ENCODE data around the gene OSBPL9.
A peak's percentile ranks its signal among the peaks of the same experiment; 100 is the strongest.
"Not testable (repeated sequence)": the region's sequence is repeated elsewhere in the genome, so short reads cannot be mapped to it uniquely, and the experiment has no call there.

Gene OSBPL9

GRCh38 chr1:51729824-51730301, 113.0 kb downstream of the OSBPL9 start (continued):
- TF ChIP-seq, protein P1, sequence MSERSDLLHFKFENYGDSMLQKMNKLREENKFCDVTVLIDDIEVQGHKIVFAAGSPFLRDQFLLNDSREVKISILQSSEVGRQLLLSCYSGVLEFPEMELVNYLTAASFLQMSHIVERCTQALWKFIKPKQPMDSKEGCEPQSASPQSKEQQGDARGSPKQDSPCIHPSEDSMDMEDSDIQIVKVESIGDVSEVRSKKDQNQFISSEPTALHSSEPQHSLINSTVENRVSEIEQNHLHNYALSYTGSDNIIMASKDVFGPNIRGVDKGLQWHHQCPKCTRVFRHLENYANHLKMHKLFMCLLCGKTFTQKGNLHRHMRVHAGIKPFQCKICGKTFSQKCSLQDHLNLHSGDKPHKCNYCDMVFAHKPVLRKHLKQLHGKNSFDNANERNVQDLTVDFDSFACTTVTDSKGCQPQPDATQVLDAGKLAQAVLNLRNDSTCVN (tag by site-specific recombination; optimal IDR thresholded peaks at IDR 0.05), result no peak
- TF ChIP-seq ZNF654 (tag by site-specific recombination; IDR thresholded peaks at IDR 0.05; ENCODE audit: low read depth) (no peak), ZBTB1 (tag by site-specific recombination; IDR thresholded peaks at IDR 0.05) (no peak)

GRCh38 chr1:51731998-51732397, 115.1 kb downstream of the OSBPL9 start:
- Histone ChIP-seq H3K4me1 (ENCODE audit: control insufficient read depth, insufficient read depth, low read length) (peaks cover 29% of the 10 kb centered on the region), H3K4me3 (ENCODE audit: low read depth, low read length) (no peak overlapping the region), H3K9me3 (ENCODE audit: control insufficient read depth, insufficient read depth, low read depth, low read length) (no peaks in the 10 kb centered on the region), H3K27ac (ENCODE audit: extremely low read depth, low read depth, low read length) (no peak overlapping the region), H3K36me3 (ENCODE audit: control insufficient read depth in 2 of 2, insufficient read depth in 1 of 2, low read length in 2 of 2) (no peaks in the 10 kb centered on the region)
- CTCF ChIA-PET, result interaction anchor here (0.8 kb wide), 1 partner anchor 138 kb away, joined by 4 read pairs; no protein-coding TSS in a partner anchor
- TF ChIP-seq ZEB2 (tag by site-specific recombination; IDR thresholded peaks at IDR 0.05) (no peak), FEZF1 (tag by site-specific recombination; IDR thresholded peaks at IDR 0.05) (no peak), ZBTB48 (tag by site-specific recombination; IDR thresholded peaks at IDR 0.05) (no peak), ZSCAN16 (tag by site-specific recombination; IDR thresholded peaks at IDR 0.05) (no peak), EGR2 (tag by site-specific recombination; IDR thresholded peaks at IDR 0.05; ENCODE audit: low read depth) (no peak), ZNF548 (tag by site-specific recombination; IDR thresholded peaks at IDR 0.05) (no peak), ZNF626 (tag by site-specific recombination; IDR thresholded peaks at IDR 0.05) (no peak)
- POLR2A ChIA-PET, result interaction anchor here (0.7 kb wide), 1 partner anchor 310 kb away, joined by 4 read pairs; no protein-coding TSS in a partner anchor

DNA sequence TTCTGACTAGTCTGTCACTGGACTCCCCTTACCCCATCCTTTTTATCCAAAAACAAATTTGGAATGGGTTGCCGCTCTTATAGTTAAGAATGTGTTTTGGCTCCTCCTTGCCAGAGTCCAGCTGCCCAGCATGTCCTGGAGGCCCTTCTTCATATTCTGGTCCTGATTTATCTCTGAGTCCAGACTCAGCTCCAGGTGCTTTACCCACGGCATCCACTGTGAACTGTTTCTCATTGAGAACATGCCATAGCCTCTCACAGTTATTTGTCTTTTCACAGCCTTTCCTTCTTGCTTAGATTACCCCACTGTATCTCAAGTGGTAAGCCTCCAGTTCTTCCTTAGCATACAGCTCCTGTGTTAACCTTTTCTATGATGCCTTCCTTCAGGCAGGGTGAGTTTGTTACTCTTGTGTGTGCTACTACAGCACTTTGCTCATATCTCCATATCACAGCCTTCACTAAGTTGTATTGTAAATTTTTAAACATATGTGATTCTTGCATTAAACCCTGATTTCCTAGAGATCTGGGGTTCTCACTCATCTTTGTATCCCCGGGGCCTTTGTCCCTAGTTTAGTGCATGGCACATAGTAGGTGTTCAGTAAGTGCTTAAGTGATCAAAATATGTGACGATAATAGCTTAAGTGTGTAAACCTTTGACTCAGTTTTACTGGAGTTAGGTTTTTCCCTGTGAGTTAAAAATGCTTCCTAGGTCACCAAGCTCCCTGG, 116.0 kb downstream of the OSBPL9 start:
- TF ChIP-seq ZNF521 (tag by site-specific recombination; IDR thresholded peaks at IDR 0.05), result no peak
- 0 out of 2 replicates have a peak, but pooled peaks have one; percentile 30 for TF ChIP-seq ZNF664 (tag by site-specific recombination; IDR thresholded peaks at IDR 0.05)
- TF ChIP-seq ZBTB17 (tag by site-specific recombination; IDR thresholded peaks at IDR 0.05), result no peak
- TF ChIP-seq ZNF843 (tag by site-specific recombination; IDR thresholded peaks at IDR 0.05), result no peak
- peak; percentile 68 for TF ChIP-seq ZNF600 (tag by site-specific recombination; IDR thresholded peaks at IDR 0.05)
- TF ChIP-seq ZBTB21 (tag by site-specific recombination; IDR thresholded peaks at IDR 0.05), result no peak
- TF ChIP-seq GFI1B (tag by site-specific recombination; IDR thresholded peaks at IDR 0.05), result no peak
- no peaks in the 10 kb centered on the region for H3K9me3 ChIP-seq (ENCODE audit: control insufficient read depth, insufficient read depth, low read depth, low read length)
- H3K4me1 ChIP-seq (ENCODE audit: control insufficient read depth, insufficient read depth, low read length), result peaks cover 36% of the 10 kb centered on the region
- no peak overlapping the region for H3K27ac ChIP-seq (ENCODE audit: extremely low read depth, low read depth, low read length)
- H3K36me3 ChIP-seq (ENCODE audit: control insufficient read depth in 2 of 2, insufficient read depth in 1 of 2, low read length in 2 of 2), result no peaks in the 10 kb centered on the region
- POLR2A ChIA-PET, result no interaction called here
- no peak overlapping the region for H3K4me3 ChIP-seq (ENCODE audit: low read depth, low read length)
- CTCF ChIA-PET, result interaction anchor here (0.6 to 0.8 kb wide), 5 partner anchors 17 to 243 kb away, joined by 3 to 5 read pairs (median 4); no protein-coding TSS in a partner anchor

GRCh38 chr1:51733426-51733774, 116.5 kb downstream of the OSBPL9 start:
- H3K36me3 ChIP-seq (ENCODE audit: control insufficient read depth in 2 of 2, insufficient read depth in 1 of 2, low read length in 2 of 2); H3K27ac ChIP-seq (ENCODE audit: extremely low read depth, low read depth, low read length); POLR2A ChIA-PET; H3K9me3 ChIP-seq (ENCODE audit: control insufficient read depth, insufficient read depth, low read depth, low read length); H3K4me3 ChIP-seq (ENCODE audit: low read depth, low read length): not testable (repeated sequence)
- H3K4me1 ChIP-seq (ENCODE audit: control insufficient read depth, insufficient read depth, low read length), result peaks cover 39% of the 10 kb centered on the region
- CTCF ChIA-PET, result interaction anchor here (0.6 to 0.8 kb wide), 3 partner anchors 16 to 244 kb away, joined by 3 to 5 read pairs (median 4); no protein-coding TSS in a partner anchor
- TF ChIP-seq, protein P2, sequence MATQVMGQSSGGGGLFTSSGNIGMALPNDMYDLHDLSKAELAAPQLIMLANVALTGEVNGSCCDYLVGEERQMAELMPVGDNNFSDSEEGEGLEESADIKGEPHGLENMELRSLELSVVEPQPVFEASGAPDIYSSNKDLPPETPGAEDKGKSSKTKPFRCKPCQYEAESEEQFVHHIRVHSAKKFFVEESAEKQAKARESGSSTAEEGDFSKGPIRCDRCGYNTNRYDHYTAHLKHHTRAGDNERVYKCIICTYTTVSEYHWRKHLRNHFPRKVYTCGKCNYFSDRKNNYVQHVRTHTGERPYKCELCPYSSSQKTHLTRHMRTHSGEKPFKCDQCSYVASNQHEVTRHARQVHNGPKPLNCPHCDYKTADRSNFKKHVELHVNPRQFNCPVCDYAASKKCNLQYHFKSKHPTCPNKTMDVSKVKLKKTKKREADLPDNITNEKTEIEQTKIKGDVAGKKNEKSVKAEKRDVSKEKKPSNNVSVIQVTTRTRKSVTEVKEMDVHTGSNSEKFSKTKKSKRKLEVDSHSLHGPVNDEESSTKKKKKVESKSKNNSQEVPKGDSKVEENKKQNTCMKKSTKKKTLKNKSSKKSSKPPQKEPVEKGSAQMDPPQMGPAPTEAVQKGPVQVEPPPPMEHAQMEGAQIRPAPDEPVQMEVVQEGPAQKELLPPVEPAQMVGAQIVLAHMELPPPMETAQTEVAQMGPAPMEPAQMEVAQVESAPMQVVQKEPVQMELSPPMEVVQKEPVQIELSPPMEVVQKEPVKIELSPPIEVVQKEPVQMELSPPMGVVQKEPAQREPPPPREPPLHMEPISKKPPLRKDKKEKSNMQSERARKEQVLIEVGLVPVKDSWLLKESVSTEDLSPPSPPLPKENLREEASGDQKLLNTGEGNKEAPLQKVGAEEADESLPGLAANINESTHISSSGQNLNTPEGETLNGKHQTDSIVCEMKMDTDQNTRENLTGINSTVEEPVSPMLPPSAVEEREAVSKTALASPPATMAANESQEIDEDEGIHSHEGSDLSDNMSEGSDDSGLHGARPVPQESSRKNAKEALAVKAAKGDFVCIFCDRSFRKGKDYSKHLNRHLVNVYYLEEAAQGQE (tag by site-specific recombination; IDR thresholded peaks at IDR 0.05), result peak; percentile 86
- TF ChIP-seq ZNF600 (tag by site-specific recombination; IDR thresholded peaks at IDR 0.05) (peak; percentile 53; the same call in 1 of the 2 replicates), GLIS1 (tag by site-specific recombination; IDR thresholded peaks at IDR 0.05) (peak; percentile 34), PRDM10 (tag by site-specific recombination; IDR thresholded peaks at IDR 0.05) (peak; percentile 45; the same call in 1 of the 2 replicates)

All from HEK293 (cell line).